Thyroid gland (tissue), 4 donors: ENCODE data around the gene PRPSAP2.

ENCODE experiments used
- POLR2A ChIP-seq, 2 donors: fragments of 450-650 bp; IDR thresholded peaks; one replicate each; pipeline ENCODE4 v1.6.1; 2017; ENCODE audit warnings: antibody characterized with exemption in 2 of 2, mild to moderate bottlenecking in 2 of 2, moderate library complexity in 1 of 2
- TF ChIP-seq, protein P1 (sequence below), 6 experiments: fragments of 200-600 bp in 3 of 6; fragments of 450-650 bp in 3 of 6; sonication (generic) in 3 of 6; IDR thresholded peaks; one replicate each; pipeline ENCODE4 v1.5.1; 2016 to 2019; ENCODE audit warnings: antibody characterized with exemption in 6 of 6, mild to moderate bottlenecking in 2 of 6, inconsistent platforms in 1 of 6, moderate library complexity in 1 of 6

DNA sequence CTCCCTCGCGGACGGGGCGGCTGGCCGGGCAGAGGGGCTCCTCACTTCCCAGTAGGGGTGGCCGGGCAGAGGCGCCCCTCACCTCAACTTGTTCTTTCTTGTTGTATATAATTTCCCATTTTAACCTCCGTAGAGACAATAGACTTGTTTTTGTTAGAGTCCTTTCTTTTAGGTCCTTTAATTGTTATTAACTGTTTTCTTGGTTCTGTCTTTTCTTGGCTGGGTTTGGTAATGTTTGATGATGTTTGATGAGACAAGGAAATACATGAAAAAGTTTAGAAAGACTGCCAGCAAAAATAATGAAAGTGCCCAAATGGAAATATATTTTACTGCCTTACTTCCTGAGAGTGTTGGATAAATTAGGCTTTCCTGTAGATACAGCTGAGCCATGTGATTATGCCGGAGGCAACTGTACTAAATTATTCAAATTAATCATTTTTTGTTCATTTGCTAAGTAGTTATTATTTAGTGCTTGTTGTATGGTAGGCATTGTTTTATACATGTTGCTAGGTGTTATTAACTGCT is 30.9 kb downstream of the PRPSAP2 start:
- no peak for TF ChIP-seq POLR2A (IDR thresholded peaks at IDR 0.05)
- TF ChIP-seq, protein P1, sequence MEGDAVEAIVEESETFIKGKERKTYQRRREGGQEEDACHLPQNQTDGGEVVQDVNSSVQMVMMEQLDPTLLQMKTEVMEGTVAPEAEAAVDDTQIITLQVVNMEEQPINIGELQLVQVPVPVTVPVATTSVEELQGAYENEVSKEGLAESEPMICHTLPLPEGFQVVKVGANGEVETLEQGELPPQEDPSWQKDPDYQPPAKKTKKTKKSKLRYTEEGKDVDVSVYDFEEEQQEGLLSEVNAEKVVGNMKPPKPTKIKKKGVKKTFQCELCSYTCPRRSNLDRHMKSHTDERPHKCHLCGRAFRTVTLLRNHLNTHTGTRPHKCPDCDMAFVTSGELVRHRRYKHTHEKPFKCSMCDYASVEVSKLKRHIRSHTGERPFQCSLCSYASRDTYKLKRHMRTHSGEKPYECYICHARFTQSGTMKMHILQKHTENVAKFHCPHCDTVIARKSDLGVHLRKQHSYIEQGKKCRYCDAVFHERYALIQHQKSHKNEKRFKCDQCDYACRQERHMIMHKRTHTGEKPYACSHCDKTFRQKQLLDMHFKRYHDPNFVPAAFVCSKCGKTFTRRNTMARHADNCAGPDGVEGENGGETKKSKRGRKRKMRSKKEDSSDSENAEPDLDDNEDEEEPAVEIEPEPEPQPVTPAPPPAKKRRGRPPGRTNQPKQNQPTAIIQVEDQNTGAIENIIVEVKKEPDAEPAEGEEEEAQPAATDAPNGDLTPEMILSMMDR (IDR thresholded peaks at IDR 0.05) = no peak
